GM20431 (cell line): ENCODE results near the gene SECISBP2.
"Not testable (repeated sequence)": the region's sequence is repeated elsewhere in the genome, so short reads cannot be mapped to it uniquely, and the experiment has no call there.

ENCODE experiments used
- in situ Hi-C: fragments of 300-500 bp; cut with MseI, MboI; formaldehyde crosslinking; loops from one replicate; pipeline ENCODE4 v1.15.0; 2020; ENCODE audit warnings: low sequenced_read_pairs; ENCODE audit not compliant: unreplicated experiment

The SECISBP2 gene

DNA sequence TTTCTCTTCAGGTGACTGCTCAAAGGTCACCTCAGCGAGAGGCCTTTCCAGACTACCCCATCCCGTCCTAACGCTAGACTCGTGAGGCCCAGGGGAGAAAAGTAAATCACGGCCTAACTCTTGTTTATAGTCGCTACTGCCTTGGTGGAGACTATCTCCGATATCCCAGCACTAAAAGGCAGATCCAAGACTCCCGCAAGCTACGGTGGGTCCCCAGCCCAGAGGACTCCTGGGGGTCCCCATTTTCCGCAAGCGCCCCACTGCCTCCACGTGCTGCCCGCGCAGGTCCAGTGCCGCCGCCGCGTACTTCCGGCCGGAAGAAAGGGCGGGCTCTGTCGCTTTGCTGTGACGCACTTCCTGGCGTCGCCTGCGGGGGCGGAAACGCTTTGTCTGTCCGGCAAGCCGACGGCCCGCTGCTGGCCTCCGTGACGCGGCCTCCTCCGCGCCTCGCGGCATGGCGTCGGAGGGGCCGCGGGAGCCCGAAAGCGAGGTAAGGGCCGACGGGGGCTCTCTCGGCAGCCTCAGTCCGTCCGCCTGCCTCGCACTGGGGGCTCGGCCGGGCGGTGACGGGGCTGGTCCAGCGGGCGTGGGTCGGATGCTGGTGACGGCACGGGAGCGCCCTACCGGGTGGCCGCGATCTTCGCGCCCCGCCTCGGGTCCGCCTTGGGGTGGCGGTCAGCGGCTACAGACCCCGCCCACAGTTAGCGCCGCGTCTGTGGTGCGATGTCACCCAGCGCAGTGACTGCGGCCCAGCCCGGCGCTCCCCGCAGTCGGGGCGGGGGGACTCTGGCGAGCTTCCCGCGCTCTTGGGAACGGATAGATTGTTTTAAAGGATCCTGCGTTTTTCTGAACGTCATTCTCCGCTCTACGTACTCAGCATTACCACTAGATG is at the start of gene SECISBP2:
SECISBP2 (plus strand) TSS at position 378 of the 892 bp plus-strand sequence; CDS start at position 455, 77 bp downstream.
- in situ Hi-C loops, result no loop called here

DNA sequence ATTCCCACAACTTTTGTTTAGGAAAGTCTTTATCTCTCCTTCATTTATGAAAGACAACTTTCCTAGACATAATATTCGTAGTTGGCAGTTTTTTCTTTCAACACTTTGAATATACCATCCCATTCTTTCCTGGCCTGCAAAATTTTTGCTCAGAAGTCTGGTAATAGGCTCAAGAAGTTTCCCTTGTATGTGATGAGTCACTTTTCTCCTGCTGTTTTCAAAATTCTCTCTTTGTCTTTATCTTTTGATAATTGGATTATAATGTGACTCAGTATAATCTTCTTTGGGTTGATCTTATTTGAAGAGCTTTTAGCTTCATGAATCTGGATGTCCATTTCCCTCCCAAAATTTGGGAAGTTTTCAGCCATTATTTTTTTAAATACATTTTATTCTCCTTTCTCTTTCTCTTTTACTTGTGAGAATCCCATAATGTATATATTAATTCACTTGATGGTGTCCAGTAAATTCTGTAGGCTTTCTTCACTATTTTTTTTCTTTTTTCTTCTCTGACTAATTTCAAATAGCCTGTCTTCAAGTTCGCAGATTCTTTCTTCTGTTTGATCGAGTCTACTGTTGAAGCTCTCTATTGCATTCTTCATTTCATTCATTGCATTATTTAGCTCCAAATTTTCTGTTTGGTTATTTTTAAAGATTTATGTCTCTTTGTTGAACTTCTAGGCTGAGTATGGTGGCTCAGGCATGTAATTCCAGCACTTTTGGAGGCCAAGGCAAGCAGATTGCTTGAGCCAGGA is 44.6 kb upstream of the SECISBP2 start:
- in situ Hi-C loops, result no loop called here

- in situ Hi-C loops, result no loop called here
These were observed 43.5 kb upstream of the SECISBP2 start for GRCh38 chr9:89274838-89275237.

DNA sequence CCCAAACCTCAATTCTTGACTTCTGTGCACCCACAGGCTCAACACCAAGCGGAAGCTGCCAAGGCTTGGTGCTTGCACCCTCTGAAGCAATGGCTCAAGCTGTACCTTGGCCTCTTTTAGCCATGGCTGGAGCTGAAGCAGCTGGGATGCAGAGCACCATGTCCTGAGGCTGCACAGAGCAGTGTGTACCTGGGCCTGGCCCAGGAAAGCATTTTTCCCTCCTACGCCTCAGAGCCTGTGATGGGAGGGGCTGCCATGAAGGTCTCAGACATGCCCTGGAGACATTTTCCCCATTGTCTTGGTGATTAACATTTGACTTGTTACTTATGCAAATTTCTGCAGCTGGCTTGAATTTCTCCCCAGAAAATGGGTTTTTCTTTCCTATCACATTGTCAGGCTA is 42.3 kb upstream of the SECISBP2 start:
- in situ Hi-C loops, result not testable (repeated sequence)

DNA sequence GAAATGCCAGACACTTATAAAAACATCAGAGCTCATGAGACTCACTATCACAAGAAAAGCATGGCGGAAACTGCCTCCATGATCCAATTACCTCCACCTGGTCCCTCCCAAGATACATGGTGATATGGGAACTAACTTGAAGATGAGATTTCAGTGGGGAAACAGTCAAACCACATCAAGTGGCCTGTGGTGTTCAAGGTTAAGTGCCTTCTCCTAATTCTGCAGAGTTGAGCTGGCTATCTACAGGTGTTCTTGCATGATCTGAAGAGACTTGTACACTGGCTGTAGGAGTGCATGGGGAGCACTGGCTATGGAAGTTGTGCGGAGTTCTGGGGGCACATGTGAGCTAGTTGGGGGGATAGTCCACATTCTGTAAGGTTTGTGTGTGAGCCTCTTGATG is 41.3 kb upstream of the SECISBP2 start:
- in situ Hi-C loops, result no loop called here

GRCh38 chr9:89277454-89277853 is 40.8 kb upstream of the SECISBP2 start:
- in situ Hi-C loops, result no loop called here

DNA sequence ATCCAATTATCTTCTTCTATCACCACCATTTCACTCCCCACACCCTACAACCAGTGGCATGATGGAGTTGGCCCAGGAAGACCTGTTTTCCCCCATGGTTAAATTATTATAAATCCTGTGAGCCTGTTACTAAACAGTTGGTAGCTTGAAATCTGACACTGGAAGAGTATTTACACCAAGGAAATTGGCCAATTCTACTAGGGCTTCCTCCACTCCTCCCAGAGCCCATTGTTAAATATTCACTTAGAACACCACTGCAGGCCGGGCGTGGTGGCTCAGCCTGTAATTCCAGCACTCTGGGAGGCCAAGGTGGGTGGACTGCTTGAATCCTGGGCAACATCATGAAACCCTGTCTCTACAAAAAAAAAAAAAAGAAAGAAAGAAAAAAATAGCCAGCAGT is 39.7 kb upstream of the SECISBP2 start:
- in situ Hi-C loops, result no loop called here

DNA sequence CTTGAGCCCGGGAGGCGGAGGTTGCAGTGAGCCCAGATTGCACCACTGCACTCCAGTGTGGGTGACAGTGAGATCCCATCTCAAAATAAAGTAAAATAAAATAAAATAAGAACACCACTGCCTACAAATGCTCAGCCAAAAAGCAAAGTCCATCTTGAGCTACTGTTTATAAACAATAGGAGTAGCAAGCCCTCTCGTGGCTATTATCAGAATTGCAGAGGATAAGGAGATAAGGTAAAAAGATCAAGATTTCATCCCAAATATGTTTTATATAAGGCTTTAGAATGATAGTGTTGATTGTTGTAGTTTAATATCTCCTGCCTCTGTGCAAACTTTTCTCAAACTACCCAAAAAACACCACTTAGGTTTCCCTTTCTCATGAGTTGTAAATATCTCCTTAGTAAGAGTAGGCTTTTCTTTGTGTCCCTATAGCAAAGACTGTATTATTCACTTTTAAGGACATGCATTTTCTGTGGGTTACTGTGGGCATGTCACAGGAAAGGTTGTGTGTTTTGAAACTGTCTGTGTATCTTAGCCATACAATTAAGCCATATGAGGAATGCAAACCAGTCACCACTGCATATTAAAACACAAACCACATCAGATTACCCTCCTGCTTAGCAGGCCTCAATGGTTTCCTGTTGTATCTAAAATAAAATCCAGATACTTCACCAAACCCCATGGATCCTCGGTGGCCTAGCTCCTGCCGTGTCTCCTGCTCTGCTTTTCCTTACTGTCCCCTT is 39.1 kb upstream of the SECISBP2 start:
- in situ Hi-C loops, result no loop called here

DNA sequence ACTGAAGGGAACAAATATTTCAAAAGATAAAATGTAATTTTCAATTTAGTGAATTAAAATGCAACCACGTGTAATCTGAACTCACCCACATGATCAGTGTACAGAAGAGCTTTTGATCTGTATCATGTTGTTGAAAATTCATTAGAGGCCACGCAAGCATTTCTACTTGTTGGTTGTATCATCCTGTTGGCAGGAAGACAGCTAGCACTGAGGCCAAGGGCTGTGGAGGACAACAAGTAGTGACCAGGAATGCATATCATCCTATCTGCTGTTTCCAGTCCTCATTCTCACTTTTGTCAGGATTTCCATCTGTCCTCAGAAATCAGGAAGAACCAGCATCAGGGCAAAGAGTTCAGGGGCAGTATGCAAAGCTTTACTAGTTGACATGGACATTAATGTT is 37.2 kb upstream of the SECISBP2 start:
- in situ Hi-C loops, result no loop called here

- in situ Hi-C loops, result not testable (repeated sequence)
These were observed 35.9 kb upstream of the SECISBP2 start for GRCh38 chr9:89282248-89282968.

DNA sequence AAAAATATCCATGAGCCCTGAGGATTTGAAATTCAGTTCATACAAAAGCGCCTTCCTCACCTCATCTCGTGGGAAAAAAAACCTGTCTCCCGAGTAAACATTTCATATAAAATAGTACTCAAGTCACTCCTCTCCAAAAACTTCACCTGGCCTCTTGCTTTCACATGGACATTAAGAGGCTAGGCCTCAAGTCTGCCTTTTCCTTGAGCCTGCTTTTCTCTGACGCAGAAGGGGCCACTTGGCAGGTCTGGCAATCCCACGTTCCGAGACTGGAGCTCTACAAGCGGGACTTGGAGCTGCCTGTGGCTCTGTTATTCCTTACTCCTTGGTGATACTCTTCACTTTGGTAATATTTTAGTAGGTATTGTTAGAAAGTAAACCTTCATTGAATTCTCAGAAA is 34.2 kb upstream of the SECISBP2 start:
- in situ Hi-C loops, result no loop called here

DNA sequence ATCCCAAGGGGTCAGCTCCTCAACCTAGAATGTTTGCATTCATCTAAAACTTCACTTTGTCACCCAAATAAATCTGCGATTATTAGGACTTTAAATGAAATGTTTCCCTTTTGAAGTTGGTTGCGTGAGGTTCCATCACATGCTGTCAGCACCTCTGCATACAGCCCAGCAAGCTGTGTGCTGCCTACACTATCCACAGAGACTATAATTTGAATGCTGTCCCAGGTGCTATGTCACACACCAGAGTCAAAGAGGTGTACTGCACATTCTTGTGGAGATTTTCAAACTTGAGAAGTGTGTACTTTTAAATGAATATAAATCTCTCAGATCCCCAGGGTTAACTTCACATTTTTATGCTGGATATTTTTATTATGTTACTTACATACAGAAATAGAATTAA is 26.6 kb upstream of the SECISBP2 start:
- in situ Hi-C loops, result no loop called here

GRCh38 chr9:89293014-89293413 is 25.3 kb upstream of the SECISBP2 start:
- in situ Hi-C loops, result no loop called here

- in situ Hi-C loops, result no loop called here
These were observed 22.9 kb upstream of the SECISBP2 start for GRCh38 chr9:89295400-89295799.

DNA sequence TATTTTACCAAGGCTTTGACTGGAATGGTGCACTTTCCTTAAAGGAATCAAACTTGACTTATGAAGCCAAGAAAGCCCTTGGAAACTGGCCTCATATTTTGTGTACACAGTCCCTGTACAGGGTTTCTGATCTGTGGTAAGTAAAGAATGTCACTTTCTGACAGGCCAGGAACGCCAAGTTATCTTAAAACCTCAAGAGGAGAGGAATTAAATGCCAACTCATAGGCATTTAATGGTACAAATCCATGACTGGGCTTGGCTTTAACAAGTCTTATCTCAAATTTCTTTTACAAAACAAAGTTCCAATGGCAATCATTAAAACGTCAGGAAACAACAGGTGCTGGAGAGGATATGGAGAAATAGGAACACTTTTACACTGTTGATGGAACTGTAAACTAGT is 16.3 kb upstream of the SECISBP2 start:
- in situ Hi-C loops, result not testable (repeated sequence)

- in situ Hi-C loops, result no loop called here
These were observed 14.1 kb upstream of the SECISBP2 start for GRCh38 chr9:89304020-89304833.

- in situ Hi-C loops, result no loop called here
These were observed 13.5 kb upstream of the SECISBP2 start for GRCh38 chr9:89304834-89305188.

DNA sequence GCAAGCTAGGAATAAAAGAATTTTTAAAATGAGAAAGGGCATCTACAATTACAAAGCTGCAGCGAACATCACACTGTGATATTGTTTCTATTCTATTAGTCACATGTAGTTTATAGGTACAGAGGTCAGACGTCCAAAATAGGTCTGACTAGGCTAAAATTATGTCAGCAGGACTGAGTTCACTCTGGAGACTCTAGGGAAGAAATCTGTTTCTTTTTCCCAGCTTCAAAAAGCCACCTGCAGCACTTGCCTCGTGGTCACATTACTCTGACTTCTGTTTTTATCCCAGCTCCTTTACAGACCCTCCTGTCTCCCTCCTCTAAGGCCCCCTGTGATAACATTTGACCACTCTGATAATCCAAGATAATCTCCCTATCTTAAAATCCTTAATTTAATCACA is 12.4 kb upstream of the SECISBP2 start:
- in situ Hi-C loops, result no loop called here

GRCh38 chr9:89309166-89309565 is 9.1 kb upstream of the SECISBP2 start:
- in situ Hi-C loops, result no loop called here
